H1 (cell line): ENCODE results near the gene MNAT1. TPM values are rescaled to one million over a fixed set of nuclear protein-coding genes. Genes with fewer than 3 reads are reported as not detected.

Experiments
- CTCF ChIA-PET: fragments of 300-600 bp; sonication (Branson Sonifier 250); formaldehyde crosslinking; loops from one replicate; lab custom pipeline; 2021; ENCODE audit not compliant: partially characterized antibody; lab: Charles Lee
- POLR2A ChIA-PET: fragments of 300-600 bp; sonication (Branson Sonifier 250); formaldehyde crosslinking; loops from one replicate; lab custom pipeline; 2021; ENCODE audit warnings: inconsistent platforms; ENCODE audit not compliant: partially characterized antibody; lab: Charles Lee
- DNase-seq, 2 experiments: peaks; one replicate each; pipeline versions ENCODE4 v3.0.0 to v3.0.0-alpha.2; 2010 to 2022; ENCODE audit warnings: low spot score in 2 of 2, low read depth in 1 of 2, mixed read lengths in 1 of 2
- FAIRE-seq: peaks from 2 replicates; lab custom pipeline; 2011; peaks lifted over from hg19 to GRCh38; lab: Jason Lieb, UNC
- H2AFZ ChIP-seq: 2 replicates; pipeline ENCODE4 v1.8.1; 2012; ENCODE audit warnings: low read length, inconsistent platforms
- H2AK5ac ChIP-seq: 2 replicates; pipeline ENCODE4 v1.6.1; 2013; ENCODE audit warnings: low read depth, low read length
- H2BK120ac ChIP-seq: replicated peaks from 2 replicates; pipeline ENCODE3; 2013; ENCODE audit warnings: low read depth, low read length, inconsistent platforms
- H2BK12ac ChIP-seq: 2 replicates; pipeline ENCODE4 v1.6.1; 2013; ENCODE audit warnings: low read depth, low read length
- H2BK15ac ChIP-seq: 2 replicates; pipeline ENCODE4 v1.6.1; 2013; ENCODE audit warnings: low read length
- H2BK20ac ChIP-seq: 2 replicates; pipeline ENCODE4 v1.6.1; 2013; ENCODE audit warnings: low read length
- H2BK5ac ChIP-seq: 2 replicates; pipeline ENCODE4 v1.6.1; 2013; ENCODE audit warnings: low read depth, low read length
- H3K14ac ChIP-seq: 2 replicates; pipeline ENCODE4 v1.6.1; 2013; ENCODE audit warnings: inconsistent platforms; ENCODE audit not compliant: insufficient read length
- H3K18ac ChIP-seq: 2 replicates; pipeline ENCODE4 v1.6.1; 2013; ENCODE audit warnings: low read length; ENCODE audit errors: extremely low read depth
- H3K23ac ChIP-seq: 2 replicates; pipeline ENCODE4 v1.6.1; 2013; ENCODE audit warnings: inconsistent platforms; ENCODE audit not compliant: insufficient read length
- H3K23me2 ChIP-seq: 2 replicates; pipeline ENCODE4 v1.6.1; 2013; ENCODE audit warnings: low read depth, low read length
- H3K27ac ChIP-seq: 2 replicates; pipeline ENCODE4 v1.6.1; 2011; ENCODE audit warnings: low read depth, low read length, inconsistent platforms
- H3K27me3 ChIP-seq, 4 experiments: replicated peaks in 1 of 4; 1 replicate in 1 of 4; 2 replicates in 3 of 4; pipeline versions ENCODE4 v1.6.1 to v1.8.1; 2011 to 2013; ENCODE audit warnings: low read length in 3 of 4, mild to moderate bottlenecking in 3 of 4, inconsistent platforms in 2 of 4, mixed read lengths in 2 of 4, moderate library complexity in 1 of 4; ENCODE audit not compliant: control insufficient read depth in 3 of 4, insufficient read depth in 3 of 4; ENCODE audit errors: extremely low read depth in 1 of 4
- H3K36me3 ChIP-seq, 4 experiments: 2 replicates each; pipeline versions ENCODE4 v1.6.1 to v1.8.1; 2011 to 2013; ENCODE audit warnings: mild to moderate bottlenecking in 4 of 4, low read length in 3 of 4, moderate library complexity in 2 of 4, control low read depth in 1 of 4, inconsistent platforms in 1 of 4; ENCODE audit not compliant: insufficient read depth in 4 of 4, control insufficient read depth in 2 of 4
- H3K4ac ChIP-seq: replicated peaks from 2 replicates; pipeline ENCODE3; 2013; ENCODE audit warnings: low read length, low read depth, mixed read lengths, inconsistent platforms; ENCODE audit not compliant: insufficient read length
- H3K4me1 ChIP-seq, 4 experiments: replicated peaks in 1 of 4; 1 replicate in 1 of 4; 2 replicates in 3 of 4; pipeline versions ENCODE4 v1.6.1 to v1.8.1; 2011 to 2013; ENCODE audit warnings: low read length in 3 of 4, inconsistent platforms in 2 of 4, mixed read lengths in 1 of 4; ENCODE audit not compliant: insufficient read depth in 4 of 4, control insufficient read depth in 3 of 4
- H3K4me2 ChIP-seq, 2 experiments: 2 replicates each; pipeline versions ENCODE4 v1.6.1 to v1.8.1; 2011 to 2013; ENCODE audit warnings: low read depth in 2 of 2, low read length in 2 of 2, control low read depth in 1 of 2, inconsistent platforms in 1 of 2, mild to moderate bottlenecking in 1 of 2; ENCODE audit not compliant: insufficient read depth in 1 of 2
- H3K4me3 ChIP-seq, 4 experiments: fragments of 200-600, 300-600 bp in 1 of 4; sonication (generic), shearing (Covaris generic), sonication (Bioruptor Twin) in 1 of 4; 2 replicates each; pipeline versions ENCODE4 v1.5.1 to v1.8.1; 2011 to 2016; ENCODE audit warnings: low read length in 4 of 4, low read depth in 3 of 4, control low read depth in 2 of 4, inconsistent platforms in 2 of 4, mild to moderate bottlenecking in 2 of 4, mixed read lengths in 1 of 4, moderate library complexity in 1 of 4; ENCODE audit not compliant: insufficient read depth in 2 of 4; ENCODE audit errors: extremely low read depth in 1 of 4
- H3K56ac ChIP-seq: replicated peaks from 2 replicates; pipeline ENCODE3; 2013; ENCODE audit warnings: low read depth, mild to moderate bottlenecking, mixed read lengths, low read length, inconsistent platforms; ENCODE audit not compliant: insufficient read length
- H3K79me1 ChIP-seq: 2 replicates; pipeline ENCODE4 v1.6.1; 2013; ENCODE audit warnings: low read depth, low read length, control low read depth
- H3K79me2 ChIP-seq, 2 experiments: 2 replicates each; pipeline versions ENCODE4 v1.6.1 to v1.8.1; 2012 to 2013; ENCODE audit warnings: low read length in 2 of 2, mild to moderate bottlenecking in 2 of 2, inconsistent platforms in 1 of 2; ENCODE audit not compliant: insufficient read depth in 2 of 2, control insufficient read depth in 1 of 2
- H3K9ac ChIP-seq, 4 experiments: replicated peaks in 1 of 4; 1 replicate in 1 of 4; 2 replicates in 3 of 4; pipeline versions ENCODE4 v1.6.1 to v1.8.1; 2011 to 2013; ENCODE audit warnings: low read depth in 3 of 4, low read length in 3 of 4, control low read depth in 2 of 4, mild to moderate bottlenecking in 2 of 4, moderate library complexity in 2 of 4, inconsistent platforms in 1 of 4; ENCODE audit errors: extremely low read depth in 1 of 4
- H3K9me3 ChIP-seq, 2 experiments: 2 replicates each; pipeline versions ENCODE4 v1.6.1 to v1.8.1; 2012 to 2013; ENCODE audit warnings: mild to moderate bottlenecking in 2 of 2, moderate library complexity in 2 of 2, control low read depth in 1 of 2, inconsistent platforms in 1 of 2, low read depth in 1 of 2, low read length in 1 of 2, mixed read lengths in 1 of 2; ENCODE audit not compliant: insufficient read depth in 2 of 2
- H4K20me1 ChIP-seq, 2 experiments: replicated peaks in 1 of 2; 2 replicates each; pipeline versions ENCODE3 to v1.8.1; 2011 to 2013; ENCODE audit warnings: inconsistent platforms in 2 of 2, low read length in 2 of 2, mild to moderate bottlenecking in 1 of 2; ENCODE audit not compliant: insufficient read depth in 2 of 2, control insufficient read depth in 1 of 2
- H4K5ac ChIP-seq: 2 replicates; pipeline ENCODE4 v1.6.1; 2013; ENCODE audit warnings: low read length, low read depth, mixed read lengths, inconsistent platforms; ENCODE audit not compliant: insufficient read length
- H4K8ac ChIP-seq: 2 replicates; pipeline ENCODE4 v1.8.0; 2013; ENCODE audit warnings: mild to moderate bottlenecking, moderate library complexity, low read length, inconsistent platforms; ENCODE audit not compliant: insufficient read depth; ENCODE audit errors: extremely low read depth
- H4K91ac ChIP-seq: replicated peaks from 2 replicates; pipeline ENCODE3; 2013; ENCODE audit warnings: low read length, mixed read lengths, inconsistent platforms; ENCODE audit not compliant: insufficient read length
- BCL11A ChIP-seq, 2 experiments: IDR thresholded peaks; one replicate each; pipeline ENCODE4 v1.6.1; 2011; ENCODE audit warnings: low read depth in 2 of 2, low read length in 2 of 2, mild to moderate bottlenecking in 2 of 2
- CEBPB ChIP-seq: IDR thresholded peaks from 2 replicates; pipeline ENCODE4 v1.6.1; 2012; ENCODE audit warnings: low read depth, low read length
- CREB1 ChIP-seq: IDR thresholded peaks from 2 replicates; pipeline ENCODE4 v1.6.1; 2012; ENCODE audit warnings: inconsistent platforms
- CTBP2 ChIP-seq: IDR thresholded peaks from 2 replicates; pipeline ENCODE4 v1.7.0; 2011; ENCODE audit warnings: borderline replicate concordance, mild to moderate bottlenecking, moderate library complexity, mixed read lengths, low read length; ENCODE audit not compliant: insufficient read depth, insufficient read length
- E2F6 ChIP-seq: IDR thresholded peaks from 2 replicates; pipeline ENCODE4 v1.6.1; 2012; ENCODE audit warnings: inconsistent platforms
- EP300 ChIP-seq, 2 experiments: IDR thresholded peaks; 1 replicate in 1 of 2; 2 replicates in 1 of 2; pipeline ENCODE4 v1.6.1; 2011 to 2012; ENCODE audit warnings: low read depth in 2 of 2, low read length in 2 of 2, mild to moderate bottlenecking in 2 of 2, borderline replicate concordance in 1 of 2, inconsistent platforms in 1 of 2, moderate library complexity in 1 of 2
- GABPA ChIP-seq: IDR thresholded peaks from 2 replicates; pipeline ENCODE4 v1.6.1; 2011; ENCODE audit warnings: mild to moderate bottlenecking, low read length, moderate library complexity, borderline replicate concordance; ENCODE audit not compliant: insufficient read depth
- KDM1A ChIP-seq: fragments of 200-600, 300-600 bp; sonication (generic); IDR thresholded peaks from 2 replicates; pipeline ENCODE4 v1.7.1; 2016; ENCODE audit warnings: mild to moderate bottlenecking, low read length, borderline replicate concordance
- POLR2AphosphoS5 ChIP-seq: IDR thresholded peaks from 2 replicates; pipeline ENCODE4 v1.6.1; 2011; ENCODE audit warnings: low read depth, low read length
- SP2 ChIP-seq: IDR thresholded peaks from 2 replicates; pipeline ENCODE4 v1.6.1; 2012; ENCODE audit warnings: mild to moderate bottlenecking, low read length, inconsistent platforms
- SRF ChIP-seq: IDR thresholded peaks from 2 replicates; pipeline ENCODE4 v1.6.1; 2011; ENCODE audit warnings: mild to moderate bottlenecking, low read depth, low read length, moderate library complexity
- USF2 ChIP-seq: IDR thresholded peaks from 2 replicates; pipeline ENCODE4 v1.6.1; 2011; ENCODE audit warnings: low read length, improper control_type of control experiment
- ZNF274 ChIP-seq: IDR thresholded peaks from 2 replicates; pipeline ENCODE4 v1.7.0; 2012; ENCODE audit warnings: low read length, borderline replicate concordance; ENCODE audit errors: extremely low read depth
- WGBS, 2 experiments: shearing (Covaris generic) in 1 of 2; methylation state at CpG; one replicate each; pipeline versions ENCODE4 v1.1.6 to v1.1.7; 2013 to 2015; ENCODE audit warnings: low lambda C conversion rate in 2 of 2, mixed read lengths in 2 of 2, inconsistent platforms in 1 of 2, low coverage in 1 of 2, missing lambda C conversion rate in 1 of 2; ENCODE audit not compliant: insufficient replicate concordance in 2 of 2, insufficient coverage in 1 of 2, insufficient read length in 1 of 2; ENCODE audit errors: extremely low coverage in 1 of 2, missing lambda C conversion rate in 1 of 2; 5-methylcytosine and 5-hydroxymethylcytosine counted together
- polyA plus RNA-seq, 7 experiments: library from polyadenylated mRNA; depleted of rRNA in 3 of 7; stranded (reverse) in 5 of 7; unstranded in 2 of 7; fragments of >200 nt in 5 of 7; fragments of 200-250 nt in 2 of 7; gene quantifications; 1 replicate in 5 of 7; 2 replicates in 1 of 7; 4 replicates in 1 of 7; pipeline versions ENCODE4 v1.2.1 to v1.2.3, GENCODE V29; 2011 to 2013; ENCODE audit warnings: missing spikeins in 2 of 7, mixed read lengths in 2 of 7
- total RNA-seq: library from RNA; stranded (reverse); fragmentation: NEBNext Ultra II Directional; extraction: Animal tissue kit (Norgen Biotek cat#: 25700); gene quantifications from 2 replicates; pipeline ENCODE4 v1.2.1, GENCODE V29; 2021

Gene MNAT1
- total and polyA plus RNA-seq, 2 of the 8 experiments (the other 6 are each of a cell fraction or from before 2014, with no cell fraction given), result 34.7 to 52.1 TPM

- Histone ChIP-seq H4K8ac (no peak overlapping the region), H2AK5ac (no peak overlapping the region), H3K4me3 (no peak overlapping the region), H2BK12ac (no peak overlapping the region), H3K9me3 (peaks cover 0 to 4% of the 10 kb centered on the region in 2 experiments; a peak in 2 of 4 replicates), H3K23me2 (no peaks in the 10 kb centered on the region; the same call in 1 of the 2 replicates), H3K27ac (no peak overlapping the region), H3K4me1 (no peaks in the 10 kb centered on the region), H2AFZ (no peak overlapping the region), H3K79me1 (no peaks in the 10 kb centered on the region; the same call in 1 of the 2 replicates), H4K5ac (no peak overlapping the region), H2BK5ac (no peak overlapping the region), H3K9ac (no peak overlapping the region), H3K79me2 (no peaks in the 10 kb centered on the region), H4K20me1 (peaks cover 0 to 2% of the 10 kb centered on the region in 2 experiments), H2BK20ac (no peak overlapping the region), H3K27me3 (no peaks in the 10 kb centered on the region), H3K14ac (no peak overlapping the region), H2BK120ac (no peak overlapping the region), H3K4me2 (no peak overlapping the region), H3K4ac (no peak overlapping the region), H2BK15ac (no peak overlapping the region), H3K23ac (no peak overlapping the region), H4K91ac (no peak overlapping the region), H3K36me3 (no peaks in the 10 kb centered on the region), H3K18ac (no peak overlapping the region), H3K56ac (no peak overlapping the region)
- DNase-seq, result no peak
- 77% methylated on average over 2 of the region's 2 CpGs; no CpG with 5 or more reads in 1 of the 2 experiments for WGBS, 2 experiments
- POLR2A ChIA-PET, result interaction anchor here (0.7 kb wide), 1 partner anchor 17 kb away, joined by 3 read pairs; the partner anchor contains the start of genes SLC38A6 and TRMT5
- CTCF ChIA-PET, result no interaction called here
- no peak for FAIRE-seq
- TF ChIP-seq CEBPB (no peak), EP300 (IDR thresholded peaks at IDR 0.05; ENCODE audit: borderline replicate concordance in 1 of 2, low read depth in 2 of 2, low read length in 2 of 2) (no peak), GABPA (no peak), SP2 (no peak), E2F6 (no peak), SRF (no peak), POLR2AphosphoS5 (no peak), KDM1A (no peak), CTBP2 (no peak), CREB1 (no peak), BCL11A (IDR thresholded peaks at IDR 0.05; ENCODE audit: low read depth in 2 of 2, low read length in 2 of 2) (no peak), ZNF274 (no peak), USF2 (no peak)
These were observed 229.2 kb downstream of the MNAT1 start for GRCh38 chr14:60963761-60964160.
